Left forelimb (tissue), 1 donor: Measurements from ENCODE around the gene WDR49.

Source experiments
- DNase-seq: peaks from one replicate; pipeline ENCODE4 v3.0.0-alpha.2; 2018; ENCODE audit warnings: low spot score

The WDR49 gene

DNA sequence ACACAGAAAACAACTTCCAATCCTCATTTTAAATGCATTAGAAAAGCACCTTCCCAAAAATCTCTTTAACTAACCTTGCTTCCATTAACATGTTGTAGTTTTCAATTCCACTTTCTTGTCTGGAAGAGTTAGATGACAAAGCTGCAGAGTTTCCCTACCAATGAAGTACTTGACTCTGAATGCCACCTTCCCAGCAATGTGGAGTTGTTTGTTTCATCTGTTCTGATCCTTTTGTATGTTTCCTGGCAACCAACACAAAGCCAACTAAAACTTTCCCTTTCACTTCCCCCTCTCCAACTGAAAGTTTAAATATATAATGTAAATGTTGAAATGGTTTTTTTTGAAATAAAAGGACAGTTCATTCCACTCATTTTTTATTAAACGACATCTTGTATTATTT lies at the start of gene WDR49:
TSS of gene WDR49 (minus strand) at position 183 of the 400 bp plus-strand sequence. CDS start 517 bp downstream, outside the sequence.
- no peak for DNase-seq

DNA sequence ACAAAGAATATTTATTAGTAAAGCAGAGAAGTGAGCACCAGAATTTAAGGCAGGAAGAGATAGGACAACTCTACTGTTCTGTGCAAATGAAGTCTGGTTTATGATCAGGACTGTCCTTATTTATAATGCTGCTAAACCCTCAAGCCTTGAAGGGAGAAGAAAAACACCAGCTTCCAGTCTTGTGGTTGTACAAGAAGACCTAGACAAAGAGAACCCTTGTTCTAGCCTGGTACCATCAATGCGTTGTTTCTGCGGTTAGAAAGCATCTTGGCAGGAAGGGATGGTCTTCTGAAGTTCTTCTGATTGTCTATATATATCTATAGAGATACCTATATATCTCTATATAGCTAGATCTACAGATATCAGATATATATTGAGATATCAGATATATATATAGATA lies 47.2 kb upstream of the WDR49 start:
- DNase-seq, result no peak

DNA sequence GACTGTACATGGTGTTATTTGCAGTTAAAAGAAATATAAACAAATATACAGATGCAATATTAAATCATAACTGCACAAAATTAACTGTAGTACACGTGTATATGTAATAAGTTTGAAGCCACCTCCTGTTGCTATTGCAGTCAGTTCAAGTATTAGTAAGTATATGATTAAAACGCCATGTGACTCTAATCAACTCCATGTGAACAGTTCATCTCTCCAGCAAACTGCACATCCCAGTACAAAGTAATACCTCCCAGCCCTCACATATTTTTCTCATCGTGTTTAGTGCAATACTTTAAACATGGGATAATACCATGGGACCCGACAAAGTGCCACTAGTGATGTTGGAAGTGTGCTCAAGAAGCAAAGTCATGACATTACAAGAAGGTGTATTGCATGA lies 46.3 kb upstream of the WDR49 start:
- DNase-seq, result no peak

DNA sequence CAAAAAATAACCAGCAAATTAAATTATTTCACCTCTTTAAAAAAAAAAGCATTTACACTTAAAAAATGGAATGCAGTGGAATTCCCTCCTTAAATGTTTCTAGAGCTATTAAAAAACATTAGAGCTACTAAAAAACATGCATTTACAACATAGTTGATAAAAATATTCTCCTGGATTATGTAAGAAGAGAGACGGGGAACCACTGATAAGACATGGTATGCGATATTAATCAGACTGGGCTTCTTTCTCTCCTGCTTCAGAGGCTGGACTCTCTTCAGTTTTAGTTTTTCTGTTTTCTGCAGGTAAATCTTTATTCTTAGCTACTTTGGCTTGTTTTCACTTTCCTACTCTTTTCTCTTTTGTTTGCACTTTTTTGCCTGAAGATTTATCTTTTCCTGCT lies 40.4 kb upstream of the WDR49 start:
- no peak for DNase-seq

- no peak for DNase-seq
Observed at GRCh38 chr3:167691366-167691765, 37.6 kb upstream of the WDR49 start.

- DNase-seq, result no peak
Observed at GRCh38 chr3:167684388-167684993, 30.7 kb upstream of the WDR49 start.

- DNase-seq, result no peak
Observed at GRCh38 chr3:167679526-167679925, 25.8 kb upstream of the WDR49 start.

GRCh38 chr3:167675848-167676247 lies 22.1 kb upstream of the WDR49 start:
- DNase-seq, result no peak

- DNase-seq, result no peak
Observed at GRCh38 chr3:167673221-167673620, 19.5 kb upstream of the WDR49 start.

DNA sequence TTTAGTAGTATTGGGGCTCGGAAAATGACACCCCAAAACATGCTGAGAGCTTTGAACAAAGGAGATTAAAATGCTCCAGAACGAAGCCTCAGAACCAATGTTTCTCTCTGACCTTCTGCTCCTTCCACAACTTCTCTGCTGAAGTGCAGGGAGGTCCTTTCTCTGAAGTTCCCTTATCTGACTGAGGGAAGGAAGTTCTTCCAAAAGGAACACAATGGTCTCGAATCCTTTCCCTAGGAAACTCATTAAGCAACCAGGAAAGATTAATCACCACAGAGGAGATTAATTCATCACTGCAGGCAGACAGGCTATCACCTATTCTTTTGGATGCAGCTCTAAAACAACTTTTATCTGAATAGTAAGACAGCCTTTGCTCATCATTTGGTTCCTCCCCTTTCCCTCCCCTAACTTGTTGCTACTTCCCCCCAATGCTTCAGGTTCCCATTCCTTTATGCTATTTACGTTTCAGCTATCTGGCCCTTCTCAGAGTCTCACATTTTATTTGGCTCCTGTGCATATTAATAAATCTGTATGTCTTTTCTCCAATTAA lies 18.2 kb upstream of the WDR49 start:
- no peak for DNase-seq

GRCh38 chr3:167669699-167670098 lies 16.0 kb upstream of the WDR49 start:
- no peak for DNase-seq

- DNase-seq, result no peak
Observed at GRCh38 chr3:167668651-167669050, 14.9 kb upstream of the WDR49 start.

DNA sequence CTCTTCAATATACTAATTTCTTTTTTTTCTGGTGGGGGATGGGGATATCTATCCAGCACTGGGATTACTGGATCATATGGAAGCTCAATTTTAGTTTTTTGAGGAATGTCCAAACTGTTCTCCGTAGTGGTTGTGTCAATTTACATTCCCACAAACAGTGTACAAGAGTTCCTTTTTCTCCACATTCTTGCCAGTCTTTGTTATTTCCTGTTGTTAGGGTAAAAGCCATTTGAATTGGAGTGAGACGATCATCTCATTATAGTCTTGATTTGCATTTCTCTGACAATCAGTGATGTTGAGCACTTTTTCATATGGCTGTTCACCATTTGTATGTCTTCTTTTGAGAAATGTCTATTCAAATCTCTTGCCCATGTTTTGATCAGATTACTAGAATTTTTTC lies 12.8 kb upstream of the WDR49 start:
- DNase-seq, result no peak

GRCh38 chr3:167662919-167663400 lies 9.2 kb upstream of the WDR49 start:
- no peak for DNase-seq

DNA sequence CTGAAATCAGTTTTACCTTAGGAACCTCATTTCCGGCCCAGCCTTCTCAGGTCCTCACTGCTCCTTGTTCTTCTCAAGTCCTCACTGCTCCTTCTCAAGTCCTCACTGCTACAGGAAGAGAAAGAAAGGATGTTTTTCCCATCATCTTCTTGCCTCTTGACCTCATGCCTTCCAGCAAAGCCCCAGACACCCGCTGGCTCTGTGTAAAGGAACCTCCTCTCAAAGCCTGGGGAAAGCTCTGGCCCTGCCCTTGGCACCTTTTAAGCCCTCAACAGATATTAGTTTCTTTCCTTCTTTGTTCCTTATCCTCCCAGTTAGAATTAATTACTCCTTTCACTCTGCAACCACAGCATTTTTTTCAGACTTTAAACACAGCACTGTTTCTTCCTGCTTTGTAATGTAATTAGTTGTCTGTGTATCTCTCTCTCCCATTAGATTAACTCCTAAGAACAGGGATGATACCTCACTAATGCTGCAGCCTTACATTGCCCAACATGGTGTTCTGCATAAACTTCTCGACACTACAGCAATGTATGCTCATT lies 4.0 kb upstream of the WDR49 start:
- DNase-seq, result no peak

GRCh38 chr3:167656821-167657220 lies 3.1 kb upstream of the WDR49 start:
- no peak for DNase-seq

- no peak for DNase-seq
Observed at GRCh38 chr3:167653155-167653554, 587 bp downstream of the WDR49 start.

DNA sequence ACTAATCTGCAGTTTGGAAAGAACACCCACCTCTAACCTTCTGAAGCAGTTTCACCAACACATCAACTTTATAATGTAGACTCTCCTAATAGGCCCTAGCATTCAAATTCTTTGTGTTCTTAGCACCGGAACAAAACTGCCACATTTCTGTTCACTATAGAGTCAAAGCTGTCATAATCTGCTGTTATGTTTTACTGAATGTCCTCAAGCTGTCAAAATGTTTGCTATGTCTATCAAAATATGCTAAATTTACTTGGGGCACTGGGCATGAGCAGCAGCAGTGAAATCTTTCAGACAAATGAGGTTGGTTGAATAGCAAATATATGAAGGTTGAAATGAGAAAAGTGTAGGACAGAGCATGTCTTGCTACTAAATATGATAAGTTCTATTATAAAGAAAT lies 1.9 kb downstream of the WDR49 start:
- no peak for DNase-seq

GRCh38 chr3:167650459-167650858 lies 3.3 kb downstream of the WDR49 start:
- DNase-seq, result no peak

GRCh38 chr3:167649746-167650145 lies 4.0 kb downstream of the WDR49 start:
- DNase-seq, result no peak

GRCh38 chr3:167644611-167645010 lies 9.1 kb downstream of the WDR49 start:
- no peak for DNase-seq

GRCh38 chr3:167631471-167631870 lies 22.3 kb downstream of the WDR49 start:
- DNase-seq, result no peak

GRCh38 chr3:167626490-167626889 lies 27.3 kb downstream of the WDR49 start:
- DNase-seq, result no peak

GRCh38 chr3:167615030-167615429 lies 38.7 kb downstream of the WDR49 start:
- DNase-seq, result no peak
